Effector CD4-positive, alpha-beta T cell (primary cell): ENCODE results near the gene GRN.
A peak's percentile ranks its signal among the peaks of the same experiment; 100 is the strongest.
"Not testable (repeated sequence)": the region's sequence is repeated elsewhere in the genome, so short reads cannot be mapped to it uniquely, and the experiment has no call there.

Source experiments
- DNase-seq: peaks from one replicate; pipeline ENCODE4 v3.0.0-alpha.2; 2020

GRN gene

GRCh38 chr17:44346064-44346844, 1.2 kb downstream of the GRN start:
- no peak for DNase-seq

- not testable (repeated sequence) for DNase-seq
Observed at GRCh38 chr17:44347206-44348055, 2.3 kb downstream of the GRN start.

GRCh38 chr17:44348234-44348987, 3.3 kb downstream of the GRN start:
- no peak for DNase-seq

GRCh38 chr17:44348988-44349364, 3.9 kb downstream of the GRN start:
- no peak for DNase-seq

DNA sequence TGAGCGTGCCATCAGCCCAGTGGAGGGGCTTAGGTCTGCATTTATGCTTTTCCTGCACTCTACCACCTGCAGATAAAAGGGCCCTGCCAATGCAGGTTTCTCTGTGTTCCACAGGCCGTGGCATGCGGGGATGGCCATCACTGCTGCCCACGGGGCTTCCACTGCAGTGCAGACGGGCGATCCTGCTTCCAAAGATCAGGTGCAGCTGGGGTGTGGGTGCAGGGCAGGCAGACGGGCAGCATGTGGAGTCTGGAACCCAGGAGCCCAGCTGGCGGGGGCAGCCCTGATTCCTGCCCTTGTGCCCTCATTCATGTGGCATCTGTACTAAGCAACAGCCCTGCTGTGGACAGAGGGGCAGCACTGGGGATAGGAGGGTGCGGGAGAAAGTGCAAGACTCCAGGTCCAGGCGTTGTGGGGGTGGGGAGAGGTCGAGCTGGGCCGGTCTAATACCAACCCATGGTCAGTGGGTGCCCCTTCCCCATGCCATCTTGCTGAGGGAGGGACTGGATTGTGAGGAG, 4.5 kb downstream of the GRN start:
- no peak for DNase-seq

DNA sequence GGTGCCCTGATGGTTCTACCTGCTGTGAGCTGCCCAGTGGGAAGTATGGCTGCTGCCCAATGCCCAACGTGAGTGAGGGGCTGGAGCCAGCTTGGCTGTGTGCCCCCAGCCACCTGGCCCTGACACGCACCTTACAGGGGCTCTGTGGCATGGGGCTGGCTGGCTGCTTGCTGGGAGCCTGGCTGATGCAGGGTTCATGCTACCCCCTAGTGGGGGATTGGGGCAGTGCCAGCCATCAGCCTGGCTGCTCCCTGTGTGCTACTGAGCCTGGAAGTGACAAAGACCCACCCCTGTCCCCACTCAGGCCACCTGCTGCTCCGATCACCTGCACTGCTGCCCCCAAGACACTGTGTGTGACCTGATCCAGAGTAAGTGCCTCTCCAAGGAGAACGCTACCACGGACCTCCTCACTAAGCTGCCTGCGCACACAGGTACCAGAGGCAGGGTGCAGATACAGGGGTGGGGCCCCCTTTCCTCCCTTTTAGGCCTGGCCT, 5.7 kb downstream of the GRN start:
- DNase-seq = peak; percentile 58

- no peak for DNase-seq
Observed at GRCh38 chr17:44351464-44351863, 6.4 kb downstream of the GRN start.

GRCh38 chr17:44351961-44352827, 7.1 kb downstream of the GRN start:
- DNase-seq = no peak

- no peak for DNase-seq
Observed at GRCh38 chr17:44352828-44353671, 7.9 kb downstream of the GRN start.

DNA sequence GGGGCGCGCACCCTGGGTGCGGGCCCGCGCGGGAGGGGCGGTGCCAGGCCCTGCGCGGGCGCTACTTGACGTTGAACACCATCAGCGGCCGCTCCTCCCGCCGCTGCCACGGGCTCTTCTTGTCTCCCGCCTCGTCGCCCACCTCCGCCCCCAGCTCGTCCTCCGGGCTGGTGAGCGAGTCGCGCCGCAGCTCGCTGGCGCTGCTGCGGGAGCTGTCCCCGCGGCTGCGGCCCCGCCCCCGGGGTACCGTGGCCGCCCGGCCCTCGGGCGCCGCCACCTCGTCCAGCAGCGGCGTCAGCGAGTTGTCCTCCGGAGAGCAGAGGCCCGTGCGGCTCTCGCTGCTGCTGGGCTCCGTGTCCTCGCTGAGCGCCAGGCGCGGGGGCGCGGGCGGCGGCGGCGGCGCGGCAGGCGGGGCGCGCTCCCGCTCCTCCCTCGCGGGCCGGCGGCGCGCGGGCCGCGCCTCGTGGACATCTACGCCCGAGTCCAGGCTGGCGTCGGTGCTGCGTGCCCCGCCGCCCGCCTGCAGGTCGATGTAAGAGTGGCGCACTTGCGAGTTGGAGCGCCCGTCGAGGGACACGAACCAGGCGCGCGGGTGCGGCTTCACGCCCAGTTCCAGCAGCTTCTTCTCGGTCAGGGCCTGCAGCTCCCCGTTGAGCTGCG, 8.7 kb downstream of the GRN start:
- no peak for DNase-seq

DNA sequence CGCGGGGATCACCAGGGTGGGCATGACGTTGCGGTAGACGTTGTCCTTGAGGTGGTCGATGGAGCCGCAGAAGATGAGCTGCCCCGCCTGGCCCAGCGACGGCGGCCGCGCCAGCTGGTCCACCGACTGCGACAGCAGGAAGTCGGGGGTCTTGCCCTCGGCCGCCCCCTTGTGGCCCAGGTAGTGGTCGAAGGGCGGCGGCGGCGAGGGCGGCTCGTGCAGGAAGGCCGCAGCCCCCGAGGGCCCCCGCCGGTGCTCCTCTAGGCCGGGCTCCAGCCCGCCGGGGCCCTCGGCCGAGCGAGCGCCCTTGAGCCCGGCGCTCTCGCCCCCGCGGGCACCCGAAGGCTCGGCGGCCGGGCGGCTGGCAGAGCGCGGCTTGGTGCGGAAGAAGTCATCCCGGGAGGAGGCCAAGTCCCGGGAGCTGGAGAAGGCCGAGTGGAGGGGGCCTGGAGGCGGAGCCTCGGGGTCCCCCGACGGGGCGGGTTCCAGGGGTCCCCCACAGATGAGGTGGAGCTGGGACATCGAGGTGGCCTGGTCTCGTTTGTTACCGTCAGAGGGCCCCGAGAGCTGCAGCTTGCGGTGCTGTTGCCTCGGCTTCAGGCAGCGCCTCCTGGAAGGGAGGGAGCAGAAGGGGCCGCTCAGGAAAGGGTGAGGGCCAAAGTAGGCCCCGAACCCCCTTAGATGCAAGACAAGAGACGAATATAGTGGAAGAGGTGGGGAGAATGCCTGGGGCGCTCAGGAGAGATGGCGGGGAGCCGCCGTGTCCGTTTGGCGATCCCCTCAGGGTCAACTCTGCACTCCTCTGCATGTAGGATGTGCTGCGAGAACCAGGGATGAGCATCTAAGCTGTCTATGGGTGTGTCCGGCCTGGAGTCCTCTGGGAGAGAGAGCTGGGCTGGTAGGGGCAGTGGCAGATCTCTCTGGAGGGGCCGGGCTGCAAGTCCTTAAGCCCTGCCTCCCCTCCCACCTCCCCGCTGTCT, 9.8 kb downstream of the GRN start:
- DNase-seq = peak; percentile 52

DNA sequence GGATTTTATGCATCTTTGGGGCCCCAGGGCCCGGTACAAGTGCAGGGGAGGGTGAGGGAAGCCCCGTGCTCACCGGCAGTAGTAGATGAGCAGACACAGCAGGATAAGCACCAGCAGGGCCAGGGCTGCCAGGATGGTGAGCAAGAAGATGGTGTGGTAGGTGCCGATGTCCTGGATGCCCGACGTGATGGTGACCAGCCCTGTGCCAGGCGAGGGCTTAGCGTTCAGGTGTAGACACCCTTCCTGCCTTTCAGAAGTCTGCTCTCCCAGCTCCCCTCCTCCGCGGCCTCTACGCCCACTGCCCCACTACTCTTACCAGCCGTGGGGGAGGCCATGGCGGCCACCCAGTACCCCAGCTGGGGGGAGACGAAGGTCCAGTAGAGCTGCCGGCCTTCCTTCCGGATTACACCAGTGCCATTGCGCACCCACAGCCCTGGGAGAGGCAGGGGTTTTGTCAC, 10.6 kb downstream of the GRN start:
- no peak for DNase-seq

DNA sequence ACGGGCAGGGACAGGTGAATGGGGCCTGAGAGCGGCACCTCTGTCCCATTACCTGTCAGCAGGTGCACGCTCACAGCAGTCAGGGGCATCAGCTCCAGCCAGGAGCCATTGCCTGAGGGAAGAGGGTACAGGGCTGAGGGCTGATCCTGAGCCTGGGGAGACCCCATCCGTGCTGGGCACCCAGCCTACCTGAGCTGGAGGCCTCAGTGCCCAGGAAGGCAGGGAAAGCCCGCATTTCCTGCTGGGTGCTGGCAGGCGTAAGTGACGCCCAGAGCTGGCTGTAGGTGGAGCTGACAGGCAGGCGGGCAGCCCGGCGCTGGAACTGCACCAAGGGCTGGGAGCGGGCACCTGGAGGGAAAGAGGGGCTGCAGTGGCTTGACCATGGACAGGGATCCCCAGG, 11.1 kb downstream of the GRN start:
- no peak for DNase-seq

- DNase-seq = no peak
Observed at GRCh38 chr17:44358066-44358465, 13.0 kb downstream of the GRN start.

GRCh38 chr17:44359006-44359405, 13.9 kb downstream of the GRN start:
- DNase-seq = no peak

- DNase-seq = no peak
Observed at GRCh38 chr17:44359458-44360143, 14.5 kb downstream of the GRN start.

DNA sequence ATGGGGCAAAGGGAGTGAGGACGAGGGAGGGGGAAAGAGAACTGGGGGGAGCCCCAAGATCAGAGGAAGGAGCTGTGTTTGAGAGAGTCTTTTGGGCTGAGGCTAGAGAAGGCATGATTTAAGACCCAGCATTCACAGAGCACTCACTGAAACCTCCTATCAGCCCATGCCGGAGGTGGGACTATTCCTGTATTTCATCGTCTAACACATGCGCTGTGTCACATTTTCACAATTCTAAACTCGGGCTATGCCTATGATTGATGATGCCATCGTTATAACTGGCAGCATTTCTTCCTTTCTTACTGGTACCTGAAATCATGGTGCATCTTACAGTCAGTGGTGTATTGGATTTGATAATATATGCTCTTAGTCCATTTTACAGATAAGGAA, 15.0 kb downstream of the GRN start:
- no peak for DNase-seq

- DNase-seq = no peak
Observed at GRCh38 chr17:44360826-44361225, 15.7 kb downstream of the GRN start.
